ENCODE data around the gene LMNTD1.
A peak's percentile ranks its signal among the peaks of the same experiment; 100 is the strongest.

LMNTD1 gene

DNA sequence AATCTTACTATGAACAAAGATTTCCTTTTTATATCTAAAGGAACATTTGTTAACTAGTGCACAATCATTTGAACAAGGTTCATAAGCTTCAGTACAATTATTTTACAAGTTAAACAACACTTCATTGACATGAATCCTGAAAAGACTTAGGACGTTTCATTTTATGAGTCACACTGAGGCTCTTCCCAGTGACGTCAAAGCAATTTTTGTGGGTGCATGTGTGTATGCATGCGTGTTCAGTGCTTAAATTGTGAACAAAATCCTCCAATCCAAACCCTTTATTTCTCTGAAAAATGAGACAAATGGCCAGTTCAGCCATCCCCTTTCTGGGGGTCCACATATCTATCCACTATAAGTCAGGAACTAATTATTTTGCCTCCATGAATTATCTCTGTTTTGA, 2.9 kb downstream of the LMNTD1 start:
- peak; percentile 57 for DNase-seq

GRCh38 chr12:25549120-25549519, 4.0 kb downstream of the LMNTD1 start:
- DNase-seq = no peak

GRCh38 chr12:25546318-25546717, 6.8 kb downstream of the LMNTD1 start:
- peak; percentile 14 for DNase-seq

DNA sequence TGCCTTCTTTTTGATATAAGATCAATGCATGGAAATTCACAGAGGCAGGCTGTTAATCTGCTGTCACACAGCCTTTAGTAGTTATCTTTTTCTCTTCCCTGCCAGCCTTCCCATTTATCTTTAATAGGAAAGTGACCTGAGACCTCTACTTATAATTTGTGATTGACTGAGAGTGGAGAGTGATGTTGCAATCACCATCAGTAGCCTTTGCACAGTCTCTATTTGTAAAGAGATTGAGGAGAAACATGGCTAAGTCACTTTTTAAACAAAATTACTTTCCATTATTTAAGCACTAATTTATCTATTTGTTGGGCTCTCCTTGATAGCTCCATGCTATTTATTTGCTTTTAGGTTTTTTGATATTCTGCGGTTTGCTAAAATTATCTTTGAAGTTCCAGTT, 19.9 kb downstream of the LMNTD1 start:
- DNase-seq = no peak

GRCh38 chr12:25531502-25532052, 21.5 kb downstream of the LMNTD1 start:
- DNase-seq = no peak

DNA sequence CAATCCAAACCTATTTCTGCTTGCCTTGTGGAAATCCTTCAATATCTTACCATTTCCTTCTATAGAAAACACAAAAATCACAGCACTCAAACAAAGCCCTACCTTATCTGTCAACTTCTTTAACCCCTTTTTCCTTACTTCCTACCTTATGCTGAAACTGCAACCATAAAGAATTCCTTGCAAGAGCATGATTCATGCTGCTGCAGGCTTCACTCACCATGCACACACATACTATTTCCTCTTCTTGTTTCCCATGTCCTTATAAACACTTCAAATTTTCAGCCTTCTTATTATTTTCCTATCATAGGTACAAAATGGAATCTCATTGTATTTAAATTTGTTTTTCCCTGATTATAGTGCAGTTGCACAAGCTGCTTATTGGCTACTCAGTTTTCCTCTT, 23.3 kb downstream of the LMNTD1 start:
- DNase-seq = peak; percentile 52

DNA sequence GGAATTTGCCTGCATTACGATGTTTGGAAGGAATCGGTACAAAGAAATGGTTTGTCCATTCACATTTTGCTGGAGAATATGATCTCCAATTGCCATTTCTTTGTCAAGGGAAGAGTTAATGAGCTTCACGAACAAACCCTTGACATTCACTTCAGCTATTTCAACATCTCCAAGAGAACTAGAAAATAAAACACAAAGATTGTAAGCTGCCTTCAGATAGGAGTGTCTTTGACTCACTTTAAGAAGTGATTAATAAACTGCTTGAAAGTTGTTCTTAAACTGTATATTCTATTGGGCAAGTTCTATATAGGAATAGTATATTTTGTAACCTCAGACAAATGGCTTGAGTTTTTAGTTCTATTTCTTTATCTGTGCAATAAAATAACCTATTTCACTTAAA, 26.3 kb downstream of the LMNTD1 start:
- DNase-seq = no peak

DNA sequence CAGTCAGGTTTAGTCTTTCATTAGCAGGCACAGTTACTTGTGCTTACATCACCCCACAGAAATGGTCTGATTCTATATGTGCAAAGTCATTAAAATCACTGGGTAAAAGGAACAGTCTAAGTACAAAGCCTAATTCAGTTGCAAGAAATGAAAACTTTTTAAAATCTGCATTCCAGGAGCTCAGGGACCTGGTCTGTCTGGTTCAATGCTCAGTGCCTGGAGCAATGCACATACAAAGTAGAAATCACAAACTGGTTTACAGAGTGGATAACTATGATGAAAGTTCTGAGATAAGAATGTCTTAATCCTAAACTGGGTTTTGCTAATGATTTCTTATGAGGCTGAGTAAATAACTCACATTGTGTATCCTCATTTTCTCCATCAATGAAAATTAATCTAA, 28.7 kb downstream of the LMNTD1 start:
- DNase-seq = no peak

- no peak for DNase-seq
Observed at GRCh38 chr12:25521625-25522256, 31.3 kb downstream of the LMNTD1 start.

- peak; percentile 85 for DNase-seq
Observed at GRCh38 chr12:25518512-25518911, 34.6 kb downstream of the LMNTD1 start.

GRCh38 chr12:25504744-25505143, 48.3 kb downstream of the LMNTD1 start:
- DNase-seq = no peak

DNA sequence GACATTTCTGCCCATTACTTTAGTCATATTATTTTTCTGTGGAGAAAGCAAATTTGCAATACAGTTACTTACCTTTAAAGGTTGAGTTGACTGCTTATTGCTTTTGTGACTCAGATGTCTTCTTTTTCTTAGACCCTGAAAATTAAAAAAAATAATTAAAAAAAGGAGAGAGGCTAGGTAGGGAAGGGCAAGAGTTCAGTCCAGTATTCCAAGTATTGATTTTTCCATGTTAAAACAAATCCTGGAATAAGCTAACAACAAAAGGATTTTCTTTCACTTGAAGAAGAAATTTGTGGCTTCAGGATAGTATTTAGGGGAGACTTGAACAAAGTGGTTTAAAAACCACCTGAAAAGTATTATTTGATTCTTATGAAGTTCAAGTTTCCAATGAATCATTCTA, 49.4 kb downstream of the LMNTD1 start:
- DNase-seq = no peak

GRCh38 chr12:25502596-25502995, 50.5 kb downstream of the LMNTD1 start:
- no peak for DNase-seq

GRCh38 chr12:25502118-25502517, 51.0 kb downstream of the LMNTD1 start:
- peak; percentile 15 for DNase-seq

DNA sequence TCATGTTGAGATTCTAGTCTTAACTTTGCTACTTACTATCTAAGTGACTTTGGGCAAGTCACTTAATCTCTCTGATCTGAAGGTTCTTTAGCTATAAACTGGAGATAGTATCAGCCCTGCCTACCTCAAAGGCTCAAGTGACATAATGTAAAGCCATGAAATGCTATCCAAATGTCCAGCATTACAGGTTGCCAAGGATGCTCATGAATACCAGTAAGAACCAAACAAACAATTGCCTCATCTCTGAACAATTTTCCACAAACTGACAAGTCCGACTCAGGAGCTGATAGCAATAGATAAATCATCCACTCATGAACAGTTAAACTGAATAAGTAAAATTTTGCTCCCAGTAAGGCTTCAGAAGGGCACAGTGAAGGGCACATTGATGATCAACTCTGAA, 51.5 kb downstream of the LMNTD1 start:
- DNase-seq = no peak

DNA sequence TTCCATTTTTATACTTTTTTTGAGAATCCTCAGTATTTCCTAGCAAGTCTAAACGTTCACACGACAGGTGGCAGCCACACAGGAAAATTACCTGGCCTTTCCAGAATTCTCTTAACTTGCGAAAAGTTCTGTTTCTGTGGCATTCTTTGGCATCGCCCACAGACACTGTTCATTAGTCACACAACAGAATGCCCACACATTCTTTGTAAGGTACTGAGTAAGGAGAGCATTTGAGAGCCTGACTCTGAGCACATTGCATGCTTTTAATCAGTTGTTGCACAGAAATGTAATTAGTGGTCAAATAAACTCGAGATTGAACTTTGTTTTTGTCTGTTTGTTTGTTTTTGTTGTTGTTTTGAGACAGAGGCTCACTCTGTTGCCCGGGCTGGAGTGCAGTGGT, 52.4 kb downstream of the LMNTD1 start:
- no peak for DNase-seq

DNA sequence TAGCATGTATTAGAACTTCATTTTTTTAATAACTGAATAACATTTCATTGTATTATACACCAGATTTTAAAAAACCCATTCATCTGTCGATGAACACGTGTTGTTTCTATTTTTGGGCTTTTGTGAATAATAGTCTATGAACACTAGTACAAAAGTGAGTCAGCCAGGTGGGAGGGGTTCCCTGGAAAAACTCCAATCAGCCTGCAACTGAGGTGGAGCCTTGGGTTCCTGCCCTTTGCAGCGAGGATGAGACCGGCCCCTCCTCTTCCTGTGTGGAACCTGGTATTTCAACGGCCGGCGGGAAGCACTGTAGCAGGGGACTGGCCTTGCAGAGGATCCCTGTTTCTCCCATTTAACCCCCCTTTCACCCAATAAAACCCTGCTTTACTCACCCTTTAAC, 56.1 kb downstream of the LMNTD1 start:
- peak; percentile 62 for DNase-seq

DNA sequence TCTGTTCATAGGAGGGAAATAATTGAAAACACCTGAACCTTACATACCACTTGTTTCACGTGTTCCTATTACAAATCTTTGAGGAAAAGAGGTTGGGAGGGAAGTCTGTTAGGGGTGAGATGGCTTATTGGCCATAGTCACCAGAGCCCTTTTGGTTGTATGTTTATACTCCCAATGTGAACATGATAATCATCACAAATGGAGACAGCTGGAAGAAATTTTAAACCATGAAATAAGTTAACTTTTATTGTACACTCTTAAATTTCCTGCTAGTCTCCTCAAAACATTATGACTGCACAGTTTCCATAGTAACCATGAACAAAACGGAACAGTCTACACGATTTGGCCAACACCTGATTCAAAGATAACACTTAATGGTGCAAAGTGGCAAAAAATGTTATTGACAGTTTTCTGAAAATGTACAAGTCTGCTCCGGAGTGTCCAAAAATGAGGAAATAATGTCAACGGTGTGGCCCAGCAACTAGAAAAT, 56.9 kb downstream of the LMNTD1 start:
- DNase-seq = peak; percentile 83

DNA sequence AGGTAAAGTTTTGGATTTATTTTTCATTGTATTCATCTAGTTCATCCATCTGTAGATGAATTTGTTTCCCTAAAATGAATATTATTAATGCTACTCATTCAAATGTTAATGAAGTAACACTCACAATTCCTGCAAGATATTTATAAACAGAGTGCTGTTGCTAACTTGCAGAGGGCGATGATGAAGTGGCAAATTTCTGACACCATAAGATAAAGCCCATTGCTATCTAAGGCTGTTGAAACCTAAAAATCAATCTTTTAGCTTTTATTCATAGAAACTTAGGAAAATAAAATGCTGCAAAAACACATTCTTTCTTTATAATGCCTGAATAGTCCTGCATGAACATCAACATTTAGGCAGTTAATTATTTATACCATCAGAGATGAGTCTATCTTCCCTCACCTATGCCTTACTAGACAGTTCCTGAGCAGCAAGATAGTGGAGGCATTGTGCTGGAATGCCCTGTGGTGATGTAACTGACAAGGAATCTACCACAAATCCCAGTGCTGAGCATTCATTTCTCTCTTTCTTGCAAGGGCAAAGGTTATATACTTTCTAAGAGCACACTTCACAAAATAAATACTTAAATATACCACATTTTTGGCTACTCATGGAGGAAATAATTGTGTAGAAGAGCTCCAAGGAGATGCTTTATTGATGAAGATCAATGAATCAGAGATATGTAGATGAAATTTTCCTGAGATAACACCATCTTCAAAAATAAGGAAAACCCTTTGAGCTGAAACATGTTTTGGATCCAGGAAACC, 57.6 kb downstream of the LMNTD1 start:
- peak; percentile 93 for DNase-seq

DNA sequence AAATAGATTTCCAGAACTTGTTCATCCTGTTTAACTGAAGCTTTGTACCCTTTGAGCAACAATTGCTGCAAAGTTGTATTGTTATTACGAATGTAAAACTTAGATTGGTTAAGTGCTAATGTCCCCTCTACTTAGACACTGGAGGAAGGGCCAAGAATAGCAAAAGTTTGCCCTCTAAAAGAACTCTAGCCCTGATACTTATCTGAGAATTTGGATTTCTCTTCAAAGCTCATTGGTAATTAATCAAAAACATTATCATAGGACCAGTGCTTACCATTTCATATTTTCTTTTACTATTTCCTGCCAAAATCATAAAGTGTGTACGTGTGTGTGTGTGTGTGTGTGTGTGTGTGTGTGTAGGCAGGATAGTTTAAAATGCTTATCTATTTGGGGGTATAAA, 58.2 kb downstream of the LMNTD1 start:
- no peak for DNase-seq

DNA sequence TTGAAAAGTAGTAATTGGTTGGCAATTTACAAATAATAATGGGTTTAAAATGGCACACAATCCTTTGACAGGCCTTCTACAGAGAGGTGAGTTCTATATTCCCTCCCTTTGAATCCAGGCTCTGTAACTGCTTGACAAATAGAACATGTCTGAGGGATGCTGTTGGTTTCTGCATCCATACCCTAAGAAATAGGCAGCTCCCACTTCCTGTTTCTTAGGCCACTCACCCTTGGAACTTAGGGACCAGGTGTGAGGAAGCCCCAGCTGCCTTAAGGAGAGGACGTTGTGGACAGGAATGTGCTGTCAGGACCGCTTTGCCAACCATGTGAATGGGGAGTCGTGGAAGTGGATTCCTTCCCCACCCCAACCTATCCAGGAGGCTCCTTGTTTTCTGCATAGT, 59.4 kb downstream of the LMNTD1 start:
- no peak for DNase-seq

DNA sequence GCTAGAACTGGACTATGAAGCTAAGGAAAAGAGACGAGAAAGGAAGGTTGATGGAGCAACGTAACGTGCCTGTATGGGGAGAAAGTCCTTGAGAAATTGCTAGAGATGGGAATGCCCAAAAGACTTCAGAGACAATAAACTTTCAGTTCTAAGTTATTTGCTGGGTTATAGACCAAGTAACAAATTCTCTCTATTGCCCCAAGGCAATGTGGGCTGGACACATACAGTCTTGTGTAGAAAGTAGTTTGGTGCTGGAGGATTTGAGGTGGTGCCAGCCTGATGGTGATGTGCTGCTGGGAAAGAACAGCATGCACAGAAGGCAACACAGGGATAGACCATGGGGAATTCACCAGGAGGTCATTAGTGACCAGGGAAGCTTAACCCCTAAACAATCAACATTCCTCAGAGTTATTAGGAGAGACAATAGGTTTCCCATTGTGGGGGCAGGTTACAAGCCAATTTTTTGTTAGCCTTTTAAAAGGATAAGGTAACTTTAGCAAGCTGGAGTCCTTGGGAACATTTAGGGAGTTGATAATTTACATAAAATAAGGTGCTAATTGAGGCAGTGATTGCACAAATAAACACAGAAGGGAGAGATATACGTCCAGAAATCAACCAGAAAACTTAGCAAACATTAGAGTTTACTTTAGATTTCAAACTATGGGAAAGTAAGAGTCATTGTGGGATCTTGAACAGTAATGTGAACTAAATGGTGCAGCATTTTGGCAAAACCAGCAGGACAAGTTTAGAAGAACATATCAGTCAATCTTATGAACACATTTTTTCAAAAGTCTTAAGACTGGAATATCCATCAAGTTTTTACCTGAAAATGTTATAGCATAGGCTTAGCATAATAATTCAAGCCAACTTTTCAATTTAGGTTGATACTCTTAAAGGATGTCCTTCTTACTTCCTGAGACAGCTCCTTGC, 61.4 kb downstream of the LMNTD1 start:
- DNase-seq = no peak

All from fibroblast of skin of right biceps (primary cell).